Epithelial cell of proximal tubule (primary cell): ENCODE measurements around the gene INPP5A. TPM values are rescaled to one million over a fixed set of nuclear protein-coding genes. Genes with fewer than 3 reads are reported as not detected.

Source experiments
- DNase-seq: peaks from one replicate; pipeline ENCODE4 v3.0.0-alpha.2; 2011; ENCODE audit warnings: low read depth
- H3K4me3 ChIP-seq: 2 replicates; pipeline ENCODE4 v1.5.1; 2011; ENCODE audit warnings: low read depth, mild to moderate bottlenecking, low read length
- total RNA-seq: library from RNA; depleted of rRNA; stranded (reverse); fragments of >200 nt; gene quantifications from 2 replicates; pipeline ENCODE4 v1.2.3, GENCODE V29; 2015
- TF ChIP-seq, protein P1 (sequence below): conservative IDR thresholded peaks from 2 replicates; pipeline ENCODE4 v1.5.1; 2012; ENCODE audit warnings: low read depth, mild to moderate bottlenecking, low read length

The INPP5A gene
- total RNA-seq, 1 donor from 2014 or later = 30.4 TPM

DNA sequence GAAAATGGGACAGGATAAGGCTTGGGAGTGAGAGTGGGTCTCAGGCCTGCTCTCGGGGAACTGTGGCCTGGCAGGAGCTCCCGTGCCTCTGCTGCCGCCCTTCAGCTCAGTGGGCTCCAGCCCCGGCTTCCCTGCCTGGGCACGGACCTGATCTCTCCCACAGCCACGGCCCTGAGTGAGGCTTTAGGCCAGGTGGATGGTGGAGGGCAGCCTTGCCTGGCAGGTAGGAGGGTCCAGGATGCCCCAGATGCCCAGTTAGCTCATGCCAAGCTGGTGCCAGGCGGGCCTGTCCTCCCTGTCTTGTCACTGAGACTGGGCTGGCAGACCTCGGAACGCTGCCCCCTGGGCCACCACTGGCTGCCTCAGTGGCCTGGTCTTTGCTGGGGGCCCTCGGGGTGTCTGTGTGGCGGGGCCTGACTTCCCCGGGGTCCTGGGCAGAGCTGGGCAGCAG, 116.6 kb downstream of the INPP5A start:
- no peak overlapping the region for H3K4me3 ChIP-seq
- TF ChIP-seq, protein P1, sequence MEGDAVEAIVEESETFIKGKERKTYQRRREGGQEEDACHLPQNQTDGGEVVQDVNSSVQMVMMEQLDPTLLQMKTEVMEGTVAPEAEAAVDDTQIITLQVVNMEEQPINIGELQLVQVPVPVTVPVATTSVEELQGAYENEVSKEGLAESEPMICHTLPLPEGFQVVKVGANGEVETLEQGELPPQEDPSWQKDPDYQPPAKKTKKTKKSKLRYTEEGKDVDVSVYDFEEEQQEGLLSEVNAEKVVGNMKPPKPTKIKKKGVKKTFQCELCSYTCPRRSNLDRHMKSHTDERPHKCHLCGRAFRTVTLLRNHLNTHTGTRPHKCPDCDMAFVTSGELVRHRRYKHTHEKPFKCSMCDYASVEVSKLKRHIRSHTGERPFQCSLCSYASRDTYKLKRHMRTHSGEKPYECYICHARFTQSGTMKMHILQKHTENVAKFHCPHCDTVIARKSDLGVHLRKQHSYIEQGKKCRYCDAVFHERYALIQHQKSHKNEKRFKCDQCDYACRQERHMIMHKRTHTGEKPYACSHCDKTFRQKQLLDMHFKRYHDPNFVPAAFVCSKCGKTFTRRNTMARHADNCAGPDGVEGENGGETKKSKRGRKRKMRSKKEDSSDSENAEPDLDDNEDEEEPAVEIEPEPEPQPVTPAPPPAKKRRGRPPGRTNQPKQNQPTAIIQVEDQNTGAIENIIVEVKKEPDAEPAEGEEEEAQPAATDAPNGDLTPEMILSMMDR = no peak
- DNase-seq = no peak

DNA sequence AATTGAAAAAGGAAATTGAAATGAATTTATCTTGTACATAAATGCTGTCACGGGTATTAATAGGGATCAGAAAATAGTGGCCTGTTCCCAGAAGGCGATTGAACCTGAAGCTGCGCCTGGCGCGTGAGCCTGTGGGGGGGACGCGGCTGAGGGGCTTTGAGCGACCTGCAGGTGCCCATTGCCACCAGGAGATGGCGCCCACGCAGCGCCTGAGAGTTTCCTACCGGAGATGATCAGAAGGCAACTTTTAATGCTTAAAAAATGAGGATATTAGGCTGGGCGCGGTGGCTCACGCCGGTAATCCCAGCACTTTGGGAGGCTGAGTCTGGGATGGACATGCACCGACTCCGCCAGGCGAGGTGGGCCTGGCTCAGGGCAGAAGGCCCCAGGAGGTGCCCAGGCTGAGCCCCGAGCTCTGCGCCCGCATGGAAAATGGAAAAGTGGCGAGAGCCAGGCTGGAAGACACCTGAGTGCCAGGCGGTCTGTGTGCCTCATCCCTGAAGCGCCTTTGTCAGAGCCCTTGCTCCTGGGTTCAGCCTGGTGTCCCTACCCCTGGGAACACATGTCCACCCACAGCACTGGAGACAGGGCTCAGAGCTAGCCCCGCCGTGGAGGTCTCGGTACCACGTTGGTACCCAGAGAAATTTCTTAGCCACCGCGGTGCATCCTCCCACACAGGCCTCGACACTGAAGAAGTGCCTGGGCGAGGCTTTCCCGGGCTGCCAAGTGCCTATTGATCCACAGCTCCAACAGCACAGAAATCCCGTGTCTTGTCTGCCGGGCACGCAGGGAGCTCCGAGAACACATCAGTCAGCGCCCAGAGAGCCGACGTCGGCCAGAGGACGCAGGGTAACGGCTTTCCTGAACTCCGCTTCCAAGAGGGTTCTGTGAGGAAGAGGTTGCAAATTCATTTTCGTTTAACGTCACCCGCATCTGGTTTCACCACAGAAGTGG, 117.4 kb downstream of the INPP5A start:
- TF ChIP-seq, protein P1 = peak; percentile 96
- no peak for DNase-seq
- no peak overlapping the region for H3K4me3 ChIP-seq

DNA sequence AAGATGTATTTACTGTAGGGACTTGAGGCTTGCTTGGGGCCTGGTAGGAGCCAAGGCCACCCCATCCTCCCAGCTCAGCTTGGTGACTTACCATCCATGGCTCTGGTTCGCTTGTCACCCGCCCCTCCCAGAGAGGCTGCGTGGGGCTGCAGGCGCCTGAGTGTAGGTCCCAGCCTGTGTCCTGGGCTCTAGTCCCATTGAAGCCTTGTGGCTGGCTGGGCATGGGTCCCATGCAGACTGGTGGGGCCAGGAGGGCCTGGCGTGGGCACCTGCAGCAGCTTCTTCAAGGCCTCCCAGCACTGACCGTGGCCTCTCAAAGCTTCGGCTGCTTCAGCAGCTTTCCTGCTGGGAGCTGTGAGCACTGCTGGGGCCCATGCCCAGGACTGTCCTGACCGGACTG, 118.1 kb downstream of the INPP5A start:
- no peak for DNase-seq
- TF ChIP-seq, protein P1 = no peak
- no peak overlapping the region for H3K4me3 ChIP-seq

DNA sequence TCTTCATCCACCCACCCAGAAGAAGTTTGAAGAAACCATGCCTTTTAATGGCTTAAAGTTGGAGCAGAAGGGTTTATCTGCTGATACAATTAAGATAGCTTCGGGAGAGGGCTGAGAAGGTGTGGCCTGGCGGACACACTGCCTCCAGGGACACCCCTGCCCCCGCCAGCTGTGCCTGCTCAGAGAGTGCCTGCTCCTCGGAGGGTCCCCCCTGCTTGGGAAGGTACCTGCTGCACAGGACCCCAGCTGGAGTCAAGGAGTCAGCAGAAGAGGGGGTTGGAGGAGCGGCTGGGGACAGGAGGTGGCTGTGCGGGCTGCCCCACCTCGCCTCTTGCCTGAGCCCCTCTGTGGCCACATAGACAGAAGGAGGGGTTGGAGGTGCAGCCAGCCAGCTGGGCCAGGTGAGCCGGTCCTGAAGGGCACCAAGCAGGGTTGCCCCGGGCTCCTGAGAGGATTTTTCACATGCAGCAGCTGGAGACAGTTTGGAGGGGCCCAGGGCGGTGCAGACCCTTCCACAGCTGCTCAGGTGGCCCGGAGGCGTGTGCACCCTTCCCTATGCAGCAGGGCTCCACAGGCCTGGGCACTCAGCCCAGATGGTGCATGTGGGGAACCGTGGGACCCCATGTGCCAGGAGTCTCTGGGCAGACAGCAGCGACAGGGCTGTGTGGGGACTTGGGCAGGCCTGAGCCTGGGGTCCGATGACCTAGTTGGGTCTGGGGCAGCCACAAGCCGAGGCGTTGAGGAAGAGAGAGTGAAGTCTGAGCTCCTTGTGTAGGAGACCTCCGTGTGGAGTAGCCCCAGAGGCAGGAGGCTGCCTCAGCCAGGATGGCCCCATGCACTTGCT, 118.9 kb downstream of the INPP5A start:
- no peak for DNase-seq
- TF ChIP-seq, protein P1 = no peak
- no peak overlapping the region for H3K4me3 ChIP-seq

DNA sequence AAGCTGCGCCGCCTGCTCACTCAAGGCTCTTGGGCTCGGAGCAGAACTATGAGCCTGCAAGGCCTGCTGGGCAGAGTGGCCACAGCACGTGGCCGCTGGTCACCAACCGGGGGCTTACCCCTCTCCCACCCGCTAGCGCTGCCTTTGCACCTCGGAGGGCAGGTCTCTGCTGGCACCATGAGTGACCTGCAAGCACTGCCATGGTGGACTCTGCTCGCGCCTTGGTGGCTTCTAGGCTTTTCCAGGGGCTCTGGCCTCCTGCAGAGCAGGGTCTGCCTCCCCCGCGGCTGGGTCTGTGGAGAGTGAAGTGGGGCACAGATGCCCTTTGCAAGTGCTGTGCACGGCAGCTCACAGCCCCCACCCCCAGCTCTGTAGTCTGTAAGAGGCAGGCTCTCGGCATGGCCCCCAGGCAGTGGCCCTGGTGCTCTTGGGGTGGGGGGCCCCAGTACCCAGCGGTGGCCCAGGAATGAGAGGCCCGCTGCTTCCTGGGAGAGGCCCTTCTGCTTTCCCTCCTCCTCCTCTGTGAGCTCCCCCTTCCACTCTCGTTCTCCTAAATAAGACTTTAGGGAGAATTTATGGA, 119.6 kb downstream of the INPP5A start:
- TF ChIP-seq, protein P1 = no peak
- no peak for DNase-seq
- H3K4me3 ChIP-seq = no peak overlapping the region

DNA sequence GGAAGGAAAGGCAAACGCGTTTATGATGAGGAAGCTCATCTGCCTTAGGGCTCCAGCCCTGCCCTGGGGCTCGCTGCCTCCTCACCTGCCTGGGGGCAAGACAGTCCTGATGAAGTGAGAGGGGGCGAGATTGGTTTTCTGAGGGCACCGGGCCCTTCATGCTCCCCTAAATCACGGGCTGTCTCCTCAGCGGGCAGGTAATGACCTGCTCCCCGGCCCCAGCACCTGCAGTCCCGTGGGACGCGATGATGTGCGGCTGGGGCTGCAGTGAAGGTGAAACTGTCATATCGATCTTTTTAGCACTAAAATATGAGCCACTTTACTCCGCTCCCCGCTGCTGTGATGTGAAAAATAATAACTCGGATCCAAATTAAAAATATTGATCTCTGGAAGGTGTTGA, 120.2 kb downstream of the INPP5A start:
- DNase-seq = no peak
- TF ChIP-seq, protein P1 = no peak
- no peak overlapping the region for H3K4me3 ChIP-seq
